ENCODE data around the gene GNAT1.

- TF ChIP-seq REST (IDR thresholded peaks at IDR 0.05; ENCODE audit: insufficient read depth in 1 of 2, low read depth in 2 of 2, low read length in 2 of 2) (no peak), POLR2AphosphoS5 (IDR thresholded peaks at IDR 0.05; ENCODE audit: low read depth, low read length) (no peak), TAF1 (IDR thresholded peaks at IDR 0.05; ENCODE audit: borderline replicate concordance, insufficient read depth, low read length) (no peak), SIN3A (IDR thresholded peaks at IDR 0.05; ENCODE audit: borderline replicate concordance, insufficient read depth, low read length) (no peak)
Observed at GRCh38 chr3:50210510-50211367, 19.3 kb downstream of the GNAT1 start.
